Mesenchymal stem cell (in vitro differentiated cells and primary cell): ENCODE measurements around the gene ACTR5.
"Not testable (repeated sequence)": the region's sequence is repeated elsewhere in the genome, so short reads cannot be mapped to it uniquely, and the experiment has no call there.

Experiments
- DNase-seq: peaks from one replicate; pipeline ENCODE4 v3.0.0-alpha.2; 2013
- H2AFZ ChIP-seq: one replicate; pipeline ENCODE4 v1.6.1; 2013; ENCODE audit warnings: low read depth, mild to moderate bottlenecking, control low read depth, inconsistent platforms, low read length, moderate library complexity
- H2AK5ac ChIP-seq: 2 replicates; pipeline ENCODE4 v1.6.1; 2013; ENCODE audit warnings: low read length, moderate library complexity, mild to moderate bottlenecking, inconsistent platforms; ENCODE audit not compliant: severe bottlenecking
- H2BK120ac ChIP-seq: one replicate; pipeline ENCODE4 v1.6.1; 2013; ENCODE audit warnings: low read depth, mild to moderate bottlenecking, inconsistent platforms, low read length, moderate library complexity
- H2BK12ac ChIP-seq, 2 experiments: one replicate each; pipeline ENCODE4 v1.6.1; 2013; ENCODE audit warnings: inconsistent platforms in 2 of 2, low read length in 2 of 2, mild to moderate bottlenecking in 2 of 2, moderate library complexity in 2 of 2, control low read depth in 1 of 2
- H2BK15ac ChIP-seq: one replicate; pipeline ENCODE4 v1.6.1; 2013; ENCODE audit warnings: mild to moderate bottlenecking, low read depth, inconsistent platforms; ENCODE audit not compliant: poor library complexity, severe bottlenecking
- H2BK5ac ChIP-seq: 2 replicates; pipeline ENCODE4 v1.6.1; 2013; ENCODE audit warnings: low read depth, mild to moderate bottlenecking, low read length, control low read depth, inconsistent platforms; ENCODE audit not compliant: poor library complexity, severe bottlenecking
- H3K14ac ChIP-seq, 2 experiments: one replicate each; pipeline ENCODE4 v1.6.1; 2013; ENCODE audit warnings: inconsistent platforms in 2 of 2, low read length in 2 of 2, control low read depth in 1 of 2, mild to moderate bottlenecking in 1 of 2, moderate library complexity in 1 of 2
- H3K18ac ChIP-seq, 2 experiments: one replicate each; pipeline ENCODE4 v1.6.1; 2013; ENCODE audit warnings: inconsistent platforms in 2 of 2, low read length in 2 of 2, control low read depth in 1 of 2, low read depth in 1 of 2, mild to moderate bottlenecking in 1 of 2
- H3K23ac ChIP-seq, 2 experiments: one replicate each; pipeline ENCODE4 v1.6.1; 2013; ENCODE audit warnings: inconsistent platforms in 2 of 2, low read length in 2 of 2, mild to moderate bottlenecking in 2 of 2, moderate library complexity in 2 of 2, control low read depth in 1 of 2
- H3K27ac ChIP-seq: 2 replicates; pipeline ENCODE4 v1.5.1; 2013; ENCODE audit warnings: mild to moderate bottlenecking, moderate library complexity, low read length, control low read depth, inconsistent platforms; ENCODE audit not compliant: poor library complexity, severe bottlenecking
- H3K27me3 ChIP-seq, 2 experiments: 2 replicates each; pipeline versions ENCODE4 v1.6.1 to v1.7.0; 2013; ENCODE audit warnings: low read length in 2 of 2, mild to moderate bottlenecking in 2 of 2, moderate library complexity in 2 of 2, control low read depth in 1 of 2, inconsistent platforms in 1 of 2; ENCODE audit not compliant: control insufficient read depth in 1 of 2, insufficient read depth in 1 of 2
- H3K36me3 ChIP-seq, 2 experiments: 2 replicates each; pipeline versions ENCODE4 v1.6.1 to v1.7.0; 2013; ENCODE audit warnings: low read length in 2 of 2, control low read depth in 1 of 2, inconsistent platforms in 1 of 2, low read depth in 1 of 2, mild to moderate bottlenecking in 1 of 2; ENCODE audit not compliant: insufficient read depth in 2 of 2, control insufficient read depth in 1 of 2
- H3K4ac ChIP-seq, 2 experiments: one replicate each; pipeline ENCODE4 v1.6.1; 2013; ENCODE audit warnings: inconsistent platforms in 2 of 2, low read length in 2 of 2, mild to moderate bottlenecking in 2 of 2, moderate library complexity in 2 of 2, control low read depth in 1 of 2, low read depth in 1 of 2
- H3K4me1 ChIP-seq: 2 replicates; pipeline ENCODE4 v1.6.1; 2013; ENCODE audit warnings: low read depth, low read length, control low read depth; ENCODE audit not compliant: control insufficient read depth, insufficient read depth
- H3K4me2 ChIP-seq: 2 replicates; pipeline ENCODE4 v1.6.1; 2013; ENCODE audit warnings: low read length, mild to moderate bottlenecking, inconsistent platforms; ENCODE audit not compliant: poor library complexity, severe bottlenecking
- H3K4me3 ChIP-seq, 2 experiments: 2 replicates each; pipeline versions ENCODE4 v1.5.1 to v1.7.0; 2013; ENCODE audit warnings: low read length in 2 of 2, mild to moderate bottlenecking in 2 of 2, control low read depth in 1 of 2, low read depth in 1 of 2; ENCODE audit not compliant: insufficient read depth in 1 of 2
- H3K79me1 ChIP-seq: replicated peaks from 2 replicates; pipeline ENCODE4 v1.6.1; 2013; ENCODE audit warnings: mild to moderate bottlenecking, control low read depth, low read length, inconsistent platforms; ENCODE audit not compliant: poor library complexity, severe bottlenecking
- H3K9ac ChIP-seq: 2 replicates; pipeline ENCODE4 v1.7.0; 2013; ENCODE audit warnings: mild to moderate bottlenecking, low read length, moderate library complexity
- H3K9me3 ChIP-seq: 2 replicates; pipeline ENCODE4 v1.7.0; 2013; ENCODE audit warnings: mild to moderate bottlenecking, low read length; ENCODE audit not compliant: control insufficient read depth
- H4K8ac ChIP-seq: one replicate; pipeline ENCODE4 v1.6.1; 2013; ENCODE audit warnings: inconsistent platforms, mild to moderate bottlenecking, low read length, moderate library complexity
- H4K91ac ChIP-seq: one replicate; pipeline ENCODE4 v1.6.1; 2013; ENCODE audit warnings: mild to moderate bottlenecking, low read length, inconsistent platforms
- WGBS: methylation state at CpG from one replicate; pipeline ENCODE4 v1.1.7; 2013; ENCODE audit warnings: mixed read lengths; 5-methylcytosine and 5-hydroxymethylcytosine counted together

The ACTR5 gene

DNA sequence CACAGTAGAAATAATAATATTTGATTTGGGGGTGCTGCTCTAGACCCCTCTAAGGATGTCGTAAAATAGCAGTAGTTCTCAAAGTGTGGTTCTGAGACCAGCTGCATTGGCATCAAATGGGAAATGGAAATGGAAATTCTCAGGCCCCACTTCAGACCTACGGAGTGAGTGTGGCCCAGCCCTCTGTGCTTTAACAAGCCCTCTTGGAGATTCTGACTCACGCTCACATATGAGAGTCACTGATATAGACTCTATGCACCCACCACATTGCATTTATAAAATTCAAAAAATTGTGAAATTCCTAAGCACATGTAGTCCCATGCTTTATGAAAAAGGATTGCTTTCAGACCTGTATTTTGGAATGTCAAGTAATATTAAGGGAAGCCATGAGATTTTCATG, 43.0 kb downstream of the ACTR5 start:
- H3K36me3 ChIP-seq = no peaks in the 10 kb centered on the region
- H3K9me3 ChIP-seq = peaks cover 7% of the 10 kb centered on the region
- H3K9ac ChIP-seq = no peak overlapping the region
- no peak overlapping the region for H2BK5ac ChIP-seq
- no peak overlapping the region for H3K27ac ChIP-seq
- H3K14ac ChIP-seq = no peak overlapping the region
- no peak overlapping the region for H3K18ac ChIP-seq
- no peak overlapping the region for H2AK5ac ChIP-seq
- 95% methylated on average over 3 of the region's 3 CpGs for WGBS
- H3K4me1 ChIP-seq = no peaks in the 10 kb centered on the region
- no peak for DNase-seq
- H3K23ac ChIP-seq = no peak overlapping the region
- H3K4me2 ChIP-seq = no peak overlapping the region
- no peak overlapping the region for H4K91ac ChIP-seq
- no peak overlapping the region for H2BK15ac ChIP-seq
- H3K4me3 ChIP-seq = no peak overlapping the region
- no peak overlapping the region for H2AFZ ChIP-seq
- H2BK12ac ChIP-seq = no peak overlapping the region
- H3K4ac ChIP-seq = no peak overlapping the region
- no peak overlapping the region for H2BK120ac ChIP-seq
- no peaks in the 10 kb centered on the region for H3K79me1 ChIP-seq
- peaks cover 9 to 16% of the 10 kb centered on the region in 2 experiments for H3K27me3 ChIP-seq
- no peak overlapping the region for H4K8ac ChIP-seq

DNA sequence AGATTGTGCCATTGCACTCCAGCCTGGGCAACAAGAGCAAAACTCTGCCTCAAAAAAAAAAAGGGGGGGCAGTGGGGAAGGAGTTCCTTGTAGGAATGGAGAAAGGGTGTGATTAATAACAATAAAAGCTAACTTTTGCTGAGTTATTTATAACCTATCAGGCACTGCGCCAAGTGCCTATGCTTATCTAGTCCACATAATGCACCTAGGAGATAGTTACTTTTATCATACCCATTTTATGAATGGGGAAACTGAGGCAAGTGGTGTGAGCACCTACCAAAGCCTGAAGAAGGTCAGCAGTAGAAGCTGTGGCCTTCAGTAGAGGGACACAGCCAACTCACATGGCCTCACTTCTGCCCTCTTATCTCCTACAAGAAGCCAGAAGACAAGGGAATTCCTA, 43.7 kb downstream of the ACTR5 start:
- no peak overlapping the region for H4K91ac ChIP-seq
- H3K4me1 ChIP-seq = no peaks in the 10 kb centered on the region
- no peak overlapping the region for H2BK120ac ChIP-seq
- no peak overlapping the region for H3K4me2 ChIP-seq
- no peak overlapping the region for H3K23ac ChIP-seq
- H3K36me3 ChIP-seq = no peaks in the 10 kb centered on the region
- H3K27ac ChIP-seq = no peak overlapping the region
- no peak for DNase-seq
- no peak overlapping the region for H2BK5ac ChIP-seq
- no peak overlapping the region for H3K4ac ChIP-seq
- peaks cover 14 to 16% of the 10 kb centered on the region in 2 experiments for H3K27me3 ChIP-seq
- H2AK5ac ChIP-seq = no peak overlapping the region
- H3K18ac ChIP-seq = no peak overlapping the region
- no peak overlapping the region for H2BK15ac ChIP-seq
- no peak overlapping the region for H3K4me3 ChIP-seq
- no peak overlapping the region for H4K8ac ChIP-seq
- no peak overlapping the region for H2BK12ac ChIP-seq
- no peaks in the 10 kb centered on the region for H3K79me1 ChIP-seq
- H2AFZ ChIP-seq = no peak overlapping the region
- no CpG with 5 or more reads among the region's 1 CpG for WGBS
- H3K14ac ChIP-seq = no peak overlapping the region
- no peak overlapping the region for H3K9ac ChIP-seq
- H3K9me3 ChIP-seq = peaks cover 7% of the 10 kb centered on the region

DNA sequence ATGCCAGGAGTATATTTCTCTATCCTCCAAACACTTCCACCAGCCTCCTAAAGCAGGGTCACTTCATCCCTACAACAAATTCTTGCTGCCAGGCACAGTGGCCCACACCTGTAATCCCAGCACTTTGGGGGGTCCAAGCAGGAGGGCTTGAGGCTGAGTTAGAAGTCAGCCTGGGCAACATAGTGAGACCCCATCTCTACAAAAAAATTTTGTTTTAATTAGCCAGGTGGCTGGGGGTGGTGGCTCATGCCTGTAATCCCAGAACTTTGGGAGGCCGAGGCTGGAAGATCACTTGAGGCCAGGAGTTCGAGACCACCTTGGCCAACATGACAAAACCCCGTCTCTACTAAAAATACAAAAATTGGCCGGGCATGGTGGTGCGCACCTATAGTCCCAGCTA, 45.8 kb downstream of the ACTR5 start:
- not testable (repeated sequence) for H2AFZ ChIP-seq, H3K9ac ChIP-seq, H3K4me1 ChIP-seq, H3K23ac ChIP-seq, H3K4me3 ChIP-seq, H2BK5ac ChIP-seq, H3K79me1 ChIP-seq, H2AK5ac ChIP-seq, H3K27ac ChIP-seq, H4K8ac ChIP-seq, H3K36me3 ChIP-seq, H2BK12ac ChIP-seq, DNase-seq, H3K4ac ChIP-seq, H2BK120ac ChIP-seq, H4K91ac ChIP-seq, H3K18ac ChIP-seq, H3K4me2 ChIP-seq, H3K14ac ChIP-seq, H3K9me3 ChIP-seq, H2BK15ac ChIP-seq
- H3K27me3 ChIP-seq = peaks cover 21 to 22% of the 10 kb centered on the region in 2 experiments
- 85% methylated on average over 4 of the region's 5 CpGs for WGBS

DNA sequence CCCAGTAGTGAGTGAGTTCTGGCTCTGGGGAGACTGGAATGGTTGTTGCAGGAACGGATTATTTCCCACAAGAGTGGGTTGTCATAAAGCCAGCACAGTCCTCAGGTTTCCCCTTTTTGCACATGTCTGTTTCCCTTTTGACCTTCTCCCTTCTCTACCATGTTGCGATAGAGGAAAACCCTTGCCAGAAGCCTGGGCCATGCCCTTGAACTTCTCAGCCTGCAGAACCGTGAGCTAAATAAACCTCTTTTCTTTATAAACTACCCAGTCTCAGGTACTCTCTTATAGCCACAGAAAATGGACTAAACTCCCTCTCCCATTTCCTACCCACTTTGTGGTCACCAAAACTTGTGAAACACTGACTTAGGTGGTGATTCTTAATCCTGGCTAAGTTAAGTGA, 50.0 kb downstream of the ACTR5 start:
- H3K9ac ChIP-seq = no peak overlapping the region
- no peaks in the 10 kb centered on the region for H3K4me1 ChIP-seq
- no peak overlapping the region for H2BK15ac ChIP-seq
- no peak overlapping the region for H3K4me3 ChIP-seq
- H2AK5ac ChIP-seq = no peak overlapping the region
- H2BK120ac ChIP-seq = no peak overlapping the region
- no peak overlapping the region for H3K23ac ChIP-seq
- no peaks in the 10 kb centered on the region for H3K9me3 ChIP-seq
- no peak overlapping the region for H3K14ac ChIP-seq
- no peak overlapping the region for H3K4me2 ChIP-seq
- no peak overlapping the region for H4K8ac ChIP-seq
- DNase-seq = no peak
- WGBS = 81% methylated on average over 3 of the region's 3 CpGs
- H2BK5ac ChIP-seq = no peak overlapping the region
- no peak overlapping the region for H3K4ac ChIP-seq
- H3K27me3 ChIP-seq = peaks cover 21 to 22% of the 10 kb centered on the region in 2 experiments
- no peak overlapping the region for H2BK12ac ChIP-seq
- no peak overlapping the region for H4K91ac ChIP-seq
- no peaks in the 10 kb centered on the region for H3K79me1 ChIP-seq
- no peaks in the 10 kb centered on the region for H3K36me3 ChIP-seq
- no peak overlapping the region for H3K27ac ChIP-seq
- no peak overlapping the region for H3K18ac ChIP-seq
- H2AFZ ChIP-seq = no peak overlapping the region
